Measurements from ENCODE around the gene DDX50.
"Not testable (repeated sequence)": the region's sequence is repeated elsewhere in the genome, so short reads cannot be mapped to it uniquely, and the experiment has no call there.

Gene DDX50

GRCh38 chr10:68901105-68901927 lies at the start of gene DDX50:
DDX50 (plus strand) TSS chr10:68901315; CDS start chr10:68901385, 70 bp downstream.
- Histone ChIP-seq H3K4me1 (ENCODE audit: control insufficient read depth, insufficient read depth, low read length) (peaks cover 33% of the 10 kb centered on the region), H3K9ac (ENCODE audit: low read length) (peak within 1 kb of the TSS; percentile 90), H3K9me3 (ENCODE audit: control insufficient read depth, low read length) (no peaks in the 10 kb centered on the region), H3K27me3 (replicated peaks; ENCODE audit: control insufficient read depth, insufficient read depth, low read length) (no peaks in the 10 kb centered on the region), H3K36me3 (ENCODE audit: control insufficient read depth, insufficient read depth, low read length, severe bottlenecking) (no peaks in the 10 kb centered on the region), H3K4me3 (ENCODE audit: low read length) (peak within 1 kb of the TSS; percentile 95)
- DNase-seq (ENCODE audit: low read depth): peak; percentile 100

- no peaks in the 10 kb centered on the region for H3K4me1 ChIP-seq (ENCODE audit: control insufficient read depth, insufficient read depth, low read length)
- peaks cover 10% of the 10 kb centered on the region for H3K9me3 ChIP-seq (ENCODE audit: control insufficient read depth, low read length)
- DNase-seq (ENCODE audit: low read depth): no peak
- no peak overlapping the region for H3K9ac ChIP-seq (ENCODE audit: low read length)
- peaks cover 8% of the 10 kb centered on the region for H3K27me3 ChIP-seq (replicated peaks; ENCODE audit: control insufficient read depth, insufficient read depth, low read length)
- no peak overlapping the region for H3K4me3 ChIP-seq (ENCODE audit: low read length)
- no peaks in the 10 kb centered on the region for H3K36me3 ChIP-seq (ENCODE audit: control insufficient read depth, insufficient read depth, low read length, severe bottlenecking)
Measured at GRCh38 chr10:68856352-68856751, 44.8 kb upstream of the DDX50 start.

GRCh38 chr10:68857005-68857404 lies 44.1 kb upstream of the DDX50 start:
- Histone ChIP-seq H3K36me3 (ENCODE audit: control insufficient read depth, insufficient read depth, low read length, severe bottlenecking) (no peaks in the 10 kb centered on the region), H3K9me3 (ENCODE audit: control insufficient read depth, low read length) (peaks cover 16% of the 10 kb centered on the region), H3K4me3 (ENCODE audit: low read length) (no peak overlapping the region), H3K4me1 (ENCODE audit: control insufficient read depth, insufficient read depth, low read length) (no peaks in the 10 kb centered on the region), H3K9ac (ENCODE audit: low read length) (no peak overlapping the region), H3K27me3 (replicated peaks; ENCODE audit: control insufficient read depth, insufficient read depth, low read length) (peaks cover 8% of the 10 kb centered on the region)
- no peak for DNase-seq (ENCODE audit: low read depth)

- Histone ChIP-seq H3K4me1 (ENCODE audit: control insufficient read depth, insufficient read depth, low read length) (no peaks in the 10 kb centered on the region), H3K4me3 (ENCODE audit: low read length) (peak overlapping the region; percentile 27), H3K36me3 (ENCODE audit: control insufficient read depth, insufficient read depth, low read length, severe bottlenecking) (no peaks in the 10 kb centered on the region), H3K9ac (ENCODE audit: low read length) (no peak overlapping the region), H3K9me3 (ENCODE audit: control insufficient read depth, low read length) (peaks cover 18% of the 10 kb centered on the region), H3K27me3 (replicated peaks; ENCODE audit: control insufficient read depth, insufficient read depth, low read length) (peaks cover 8% of the 10 kb centered on the region)
- no peak for DNase-seq (ENCODE audit: low read depth)
Measured at GRCh38 chr10:68861253-68861652, 39.9 kb upstream of the DDX50 start.

GRCh38 chr10:68864611-68865010 lies 36.5 kb upstream of the DDX50 start:
- Histone ChIP-seq H3K27me3 (replicated peaks; ENCODE audit: control insufficient read depth, insufficient read depth, low read length) (no peaks in the 10 kb centered on the region), H3K9ac (ENCODE audit: low read length) (no peak overlapping the region), H3K4me3 (ENCODE audit: low read length) (no peak overlapping the region), H3K9me3 (ENCODE audit: control insufficient read depth, low read length) (peaks cover 26% of the 10 kb centered on the region), H3K4me1 (ENCODE audit: control insufficient read depth, insufficient read depth, low read length) (peaks cover 9% of the 10 kb centered on the region), H3K36me3 (ENCODE audit: control insufficient read depth, insufficient read depth, low read length, severe bottlenecking) (no peaks in the 10 kb centered on the region)
- no peak for DNase-seq (ENCODE audit: low read depth)

- H3K9me3 ChIP-seq (ENCODE audit: control insufficient read depth, low read length); H3K4me3 ChIP-seq (ENCODE audit: low read length); H3K27me3 ChIP-seq (replicated peaks; ENCODE audit: control insufficient read depth, insufficient read depth, low read length); DNase-seq (ENCODE audit: low read depth); H3K36me3 ChIP-seq (ENCODE audit: control insufficient read depth, insufficient read depth, low read length, severe bottlenecking); H3K9ac ChIP-seq (ENCODE audit: low read length): not testable (repeated sequence)
- peaks cover 41% of the 10 kb centered on the region for H3K4me1 ChIP-seq (ENCODE audit: control insufficient read depth, insufficient read depth, low read length)
Measured at GRCh38 chr10:68868173-68868572, 32.9 kb upstream of the DDX50 start.

- Histone ChIP-seq H3K9me3 (ENCODE audit: control insufficient read depth, low read length) (peaks cover 8% of the 10 kb centered on the region), H3K4me1 (ENCODE audit: control insufficient read depth, insufficient read depth, low read length) (peaks cover 41% of the 10 kb centered on the region), H3K4me3 (ENCODE audit: low read length) (peak overlapping the region; percentile 0), H3K9ac (ENCODE audit: low read length) (peak overlapping the region; percentile 24), H3K27me3 (replicated peaks; ENCODE audit: control insufficient read depth, insufficient read depth, low read length) (no peaks in the 10 kb centered on the region), H3K36me3 (ENCODE audit: control insufficient read depth, insufficient read depth, low read length, severe bottlenecking) (no peaks in the 10 kb centered on the region)
- peak; percentile 83 for DNase-seq (ENCODE audit: low read depth)
Measured at GRCh38 chr10:68869623-68870022, 31.5 kb upstream of the DDX50 start.

GRCh38 chr10:68870061-68870460 lies 31.1 kb upstream of the DDX50 start:
- H3K9me3 ChIP-seq (ENCODE audit: control insufficient read depth, low read length): peaks cover 8% of the 10 kb centered on the region
- peak overlapping the region; percentile 24 for H3K9ac ChIP-seq (ENCODE audit: low read length)
- peak; percentile 15 for DNase-seq (ENCODE audit: low read depth)
- peaks cover 41% of the 10 kb centered on the region for H3K4me1 ChIP-seq (ENCODE audit: control insufficient read depth, insufficient read depth, low read length)
- H3K36me3 ChIP-seq (ENCODE audit: control insufficient read depth, insufficient read depth, low read length, severe bottlenecking): no peaks in the 10 kb centered on the region
- no peaks in the 10 kb centered on the region for H3K27me3 ChIP-seq (replicated peaks; ENCODE audit: control insufficient read depth, insufficient read depth, low read length)
- H3K4me3 ChIP-seq (ENCODE audit: low read length): peak overlapping the region; percentile 0

- DNase-seq (ENCODE audit: low read depth): no peak
- H3K27me3 ChIP-seq (replicated peaks; ENCODE audit: control insufficient read depth, insufficient read depth, low read length): no peaks in the 10 kb centered on the region
- peaks cover 8% of the 10 kb centered on the region for H3K9me3 ChIP-seq (ENCODE audit: control insufficient read depth, low read length)
- peak overlapping the region; percentile 0 for H3K4me3 ChIP-seq (ENCODE audit: low read length)
- H3K36me3 ChIP-seq (ENCODE audit: control insufficient read depth, insufficient read depth, low read length, severe bottlenecking): no peaks in the 10 kb centered on the region
- H3K4me1 ChIP-seq (ENCODE audit: control insufficient read depth, insufficient read depth, low read length): peaks cover 41% of the 10 kb centered on the region
- peak overlapping the region; percentile 24 for H3K9ac ChIP-seq (ENCODE audit: low read length)
Measured at GRCh38 chr10:68870545-68871104, 30.5 kb upstream of the DDX50 start.

GRCh38 chr10:68871105-68871711 lies 29.9 kb upstream of the DDX50 start:
- Histone ChIP-seq H3K9me3 (ENCODE audit: control insufficient read depth, low read length) (peaks cover 8% of the 10 kb centered on the region), H3K9ac (ENCODE audit: low read length) (peak overlapping the region; percentile 24), H3K4me1 (ENCODE audit: control insufficient read depth, insufficient read depth, low read length) (peaks cover 41% of the 10 kb centered on the region), H3K36me3 (ENCODE audit: control insufficient read depth, insufficient read depth, low read length, severe bottlenecking) (no peaks in the 10 kb centered on the region), H3K4me3 (ENCODE audit: low read length) (peak overlapping the region; percentile 0), H3K27me3 (replicated peaks; ENCODE audit: control insufficient read depth, insufficient read depth, low read length) (no peaks in the 10 kb centered on the region)
- peak; percentile 69 for DNase-seq (ENCODE audit: low read depth)

GRCh38 chr10:68871731-68872342 lies 29.3 kb upstream of the DDX50 start:
- Histone ChIP-seq H3K9me3 (ENCODE audit: control insufficient read depth, low read length) (peaks cover 8% of the 10 kb centered on the region), H3K4me3 (ENCODE audit: low read length) (peak overlapping the region; percentile 0), H3K9ac (ENCODE audit: low read length) (peak overlapping the region; percentile 24)

More at GRCh38 chr10:68871731-68872342, 29.3 kb upstream of the DDX50 start:
- DNase-seq (ENCODE audit: low read depth): peak; percentile 97
- Histone ChIP-seq H3K4me1 (ENCODE audit: control insufficient read depth, insufficient read depth, low read length) (peaks cover 44% of the 10 kb centered on the region), H3K27me3 (replicated peaks; ENCODE audit: control insufficient read depth, insufficient read depth, low read length) (no peaks in the 10 kb centered on the region), H3K36me3 (ENCODE audit: control insufficient read depth, insufficient read depth, low read length, severe bottlenecking) (no peaks in the 10 kb centered on the region)

Data from adipocyte (in vitro differentiated cells).